GM10266 (cell line): ENCODE data around the gene IQGAP2.

Experiments used
- DNase-seq: peaks from one replicate; pipeline ENCODE4 v3.0.0; 2012; ENCODE audit errors: extremely low spot score
- CTCF ChIP-seq: IDR thresholded peaks from 2 replicates; pipeline ENCODE4 v1.5.1; 2012; ENCODE audit warnings: mild to moderate bottlenecking, low read depth; ENCODE audit not compliant: control insufficient read depth, insufficient read depth; ENCODE audit errors: missing control alignments

IQGAP2 gene

DNA sequence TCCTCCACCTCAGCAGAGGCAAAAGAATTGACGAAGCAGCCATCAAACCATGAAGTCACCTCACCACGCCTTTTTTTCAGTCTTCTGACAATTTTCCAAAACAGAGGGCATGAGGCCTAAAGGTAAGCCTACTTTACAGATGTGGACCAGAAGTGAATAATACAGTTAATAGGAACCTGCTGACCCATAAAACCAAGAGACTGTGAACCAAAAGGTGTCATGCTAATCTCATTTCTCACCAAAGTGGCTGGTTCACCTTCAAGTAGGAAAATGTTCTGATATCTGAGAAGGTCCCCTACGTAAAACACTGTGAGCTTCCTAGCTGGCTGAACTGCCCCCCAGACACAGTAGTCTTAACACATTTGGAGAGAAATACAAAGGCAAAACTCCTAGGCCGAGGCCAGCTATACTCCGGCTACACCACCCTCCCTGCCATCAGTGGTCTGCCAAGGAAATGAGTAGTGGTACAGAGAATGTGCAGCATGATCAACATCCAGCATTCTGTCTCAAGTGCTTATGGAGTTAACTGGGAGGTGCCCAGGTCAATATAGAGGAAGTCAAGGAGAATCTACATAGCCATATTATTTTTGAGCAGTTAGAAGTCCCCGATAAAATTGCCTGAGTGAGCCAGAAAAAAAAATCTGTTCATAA, 239.4 kb downstream of the IQGAP2 start:
- no peak for TF ChIP-seq CTCF
- DNase-seq = no peak

DNA sequence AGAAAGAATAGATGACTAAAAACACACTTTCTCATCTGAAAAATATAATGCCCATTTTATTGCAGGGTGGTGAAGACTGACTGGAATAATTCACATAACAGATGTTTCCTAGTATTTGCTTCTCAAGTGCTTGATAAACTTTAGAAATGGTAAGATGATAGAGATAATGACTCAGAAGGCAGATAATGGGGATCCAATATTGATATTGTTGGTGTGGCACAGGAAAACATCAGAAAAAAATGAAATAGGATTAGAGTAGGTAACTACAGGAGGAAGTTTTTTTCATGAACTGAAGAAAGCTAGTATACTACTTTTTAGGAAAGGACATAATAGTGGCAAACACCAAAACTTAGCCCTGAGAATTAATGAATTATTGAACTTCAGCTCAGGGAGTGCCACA, 240.3 kb downstream of the IQGAP2 start:
- no peak for DNase-seq
- TF ChIP-seq CTCF = no peak

DNA sequence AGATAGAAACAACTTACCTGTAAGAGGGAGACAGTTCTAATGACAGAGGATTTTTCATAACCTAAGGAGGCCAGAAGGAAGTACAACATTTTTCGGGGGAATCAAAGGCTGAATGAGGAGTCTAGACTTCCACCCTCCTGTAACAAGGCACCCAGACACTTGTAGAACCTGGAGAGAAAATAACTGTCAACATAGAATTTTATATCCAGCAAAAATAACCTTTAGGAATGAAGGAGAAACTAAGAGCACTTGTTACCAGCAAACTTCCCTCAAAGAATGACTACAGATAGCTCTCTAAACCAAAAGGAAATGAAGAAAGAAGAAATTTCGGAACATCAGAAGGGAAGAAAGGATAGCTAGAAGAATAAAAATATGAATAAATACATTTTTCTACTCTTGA, 246.1 kb downstream of the IQGAP2 start:
- no peak for TF ChIP-seq CTCF
- no peak for DNase-seq

DNA sequence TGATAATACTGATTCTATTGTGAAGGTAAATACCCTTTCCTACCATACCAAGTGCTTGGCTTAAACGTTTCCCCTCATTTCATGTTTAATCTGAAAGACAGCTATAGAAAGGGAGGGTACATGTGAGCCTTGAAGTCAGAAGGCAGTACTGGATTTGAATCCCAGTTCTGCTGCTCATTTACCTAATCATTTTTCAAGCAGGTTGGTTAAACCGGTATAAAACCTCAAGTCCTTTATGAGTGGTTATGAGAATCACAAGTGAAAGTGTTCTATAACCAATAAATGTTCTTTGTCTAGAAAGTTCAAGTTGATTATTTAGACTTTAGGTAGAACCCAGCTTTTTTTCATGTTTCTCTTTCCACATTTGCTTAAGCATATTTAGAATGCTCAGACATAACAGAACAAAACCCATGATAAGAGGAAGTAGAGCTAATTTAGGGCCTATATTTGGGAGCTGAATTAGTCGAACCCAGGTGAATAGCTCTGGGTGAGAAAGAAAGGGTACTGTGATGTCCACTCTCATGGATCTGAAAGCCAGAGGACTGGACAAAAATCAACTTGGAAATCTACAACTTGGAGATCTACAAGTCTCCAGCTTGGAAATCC, 249.8 kb downstream of the IQGAP2 start:
- no peak for TF ChIP-seq CTCF
- DNase-seq = no peak

- no peak for TF ChIP-seq CTCF
- DNase-seq = no peak
These were observed 254.0 kb downstream of the IQGAP2 start for GRCh38 chr5:76657091-76657490.

- no peak for DNase-seq
- no peak for TF ChIP-seq CTCF
These were observed 254.7 kb downstream of the IQGAP2 start for GRCh38 chr5:76657683-76658311.

DNA sequence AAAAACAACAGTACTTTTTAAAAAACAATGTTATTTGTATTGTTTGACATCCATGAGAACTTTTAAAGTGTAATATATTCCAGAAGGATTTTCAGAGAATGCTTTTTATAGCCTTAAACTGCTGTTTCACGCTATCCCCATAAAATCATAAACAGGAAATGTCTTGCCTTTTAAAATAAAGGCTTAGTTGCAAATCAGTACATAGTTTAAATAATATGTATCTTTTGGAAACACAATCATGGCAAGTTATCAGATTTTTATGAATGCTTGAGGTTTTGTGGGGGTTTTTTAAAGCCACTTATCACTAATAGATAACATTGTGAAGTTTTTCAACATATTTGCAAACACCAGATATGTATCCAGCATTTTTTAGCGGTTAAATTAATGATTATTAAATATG, 257.3 kb downstream of the IQGAP2 start:
- DNase-seq = no peak
- TF ChIP-seq CTCF = no peak
